SK-N-DZ (cell line): ENCODE measurements around the gene PA2G4.
"Not testable (repeated sequence)": the region's sequence is repeated elsewhere in the genome, so short reads cannot be mapped to it uniquely, and the experiment has no call there.

Source experiments
- DNase-seq: peaks from one replicate; pipeline ENCODE4 v3.0.0-alpha.2; 2015; ENCODE audit warnings: low spot score

The PA2G4 gene

DNA sequence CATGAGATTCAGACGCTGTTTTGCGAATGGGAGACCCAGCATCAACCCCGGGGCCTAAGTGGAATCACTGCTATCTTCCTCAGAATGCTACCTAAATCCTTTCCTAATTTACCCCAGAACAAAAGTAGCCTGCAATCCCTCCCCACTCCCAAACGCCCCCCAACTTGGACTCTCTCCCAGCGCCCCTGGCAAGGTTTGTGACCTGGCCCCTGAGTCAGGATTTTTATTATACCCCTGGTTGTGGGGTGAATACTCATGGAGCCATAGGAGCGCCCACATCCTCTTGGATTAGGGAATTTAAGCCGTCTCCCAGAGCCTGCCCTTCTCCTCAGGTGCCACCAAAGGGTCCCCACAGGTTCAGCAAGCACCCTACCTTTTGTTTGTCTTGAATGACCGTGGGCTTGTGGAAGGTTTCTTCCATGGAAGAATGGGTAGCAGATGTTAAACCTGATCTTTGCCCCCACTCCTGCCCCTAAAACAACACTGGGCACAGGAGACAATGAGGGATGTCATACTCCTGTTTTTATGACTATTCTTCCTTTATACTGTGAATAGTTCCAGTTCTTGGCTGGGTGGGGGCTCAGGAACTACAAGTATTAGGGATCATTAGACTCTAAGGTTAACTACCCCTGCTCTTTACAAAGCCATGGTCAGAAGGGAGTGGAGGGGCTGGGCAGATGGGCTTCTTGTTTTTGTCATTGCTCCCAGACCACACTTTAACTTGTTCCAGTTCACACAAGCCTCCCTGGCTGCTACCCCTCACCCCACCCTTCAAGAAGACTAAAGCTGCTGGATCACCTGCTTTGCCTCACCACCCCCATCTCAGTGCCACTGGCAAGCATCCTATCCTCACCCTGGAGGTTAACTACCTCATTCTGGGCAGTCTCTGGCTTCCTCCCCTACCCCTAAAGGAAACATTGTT, 48.7 kb downstream of the PA2G4 start:
- no peak for DNase-seq

DNA sequence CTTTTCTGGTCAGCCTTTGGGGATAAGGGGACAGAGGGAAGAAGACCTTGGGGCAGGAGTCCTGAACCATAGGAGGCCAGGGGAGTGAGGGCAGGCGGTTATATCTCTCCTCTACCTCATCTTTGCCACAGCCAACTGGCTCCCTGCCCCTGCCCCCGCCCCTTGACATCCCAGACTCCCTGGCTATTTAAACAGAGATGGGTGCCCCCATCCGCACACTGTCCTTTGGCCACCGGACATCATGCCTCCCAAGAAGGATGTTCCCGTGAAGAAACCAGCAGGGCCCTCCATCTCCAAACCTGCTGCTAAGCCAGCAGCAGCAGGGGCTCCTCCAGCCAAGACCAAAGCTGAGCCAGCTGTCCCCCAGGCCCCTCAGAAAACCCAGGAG, 49.3 kb downstream of the PA2G4 start:
- DNase-seq = no peak

DNA sequence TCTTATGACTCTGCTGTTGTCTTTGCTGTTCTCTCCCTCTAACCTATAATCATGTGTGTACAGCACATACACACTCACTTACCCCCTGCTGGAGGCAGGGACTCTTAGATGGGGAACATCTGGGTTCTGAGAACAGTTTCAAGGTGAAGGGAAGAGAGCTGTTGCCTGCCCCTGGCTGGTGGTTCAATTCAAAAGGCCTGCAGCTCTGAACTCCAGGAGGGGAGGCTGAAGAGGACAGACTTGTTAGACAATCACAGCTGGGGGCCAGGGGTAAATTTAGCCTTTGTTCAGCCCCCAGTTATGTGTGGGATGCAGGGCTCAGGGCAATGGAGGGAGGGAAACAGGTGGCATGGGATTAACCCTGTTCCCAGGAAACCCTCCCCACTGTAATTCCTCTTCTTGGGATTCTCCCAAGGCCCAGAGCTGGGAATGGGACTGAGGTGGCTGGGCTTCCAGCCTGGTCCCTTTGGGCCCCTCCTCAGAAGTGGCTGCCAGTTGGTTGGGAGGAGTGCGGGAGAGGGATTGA, 50.0 kb downstream of the PA2G4 start:
- no peak for DNase-seq

DNA sequence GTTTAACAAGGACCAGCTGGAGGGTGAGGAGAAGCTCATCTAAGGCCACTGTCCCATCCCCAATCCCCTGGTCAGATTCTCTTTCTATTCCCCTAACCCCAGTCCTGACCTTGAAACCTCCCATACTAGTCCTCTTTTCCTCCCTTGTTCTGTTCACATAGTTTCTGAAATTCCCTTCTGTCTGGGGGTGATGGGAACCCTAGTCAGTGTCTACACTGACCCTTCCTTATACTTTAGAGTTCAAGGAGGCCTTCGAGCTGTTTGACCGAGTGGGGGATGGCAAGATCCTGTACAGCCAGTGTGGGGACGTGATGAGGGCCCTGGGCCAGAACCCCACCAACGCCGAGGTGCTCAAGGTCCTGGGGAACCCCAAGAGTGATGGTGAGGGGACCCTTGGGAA, 50.5 kb downstream of the PA2G4 start:
- no peak for DNase-seq

DNA sequence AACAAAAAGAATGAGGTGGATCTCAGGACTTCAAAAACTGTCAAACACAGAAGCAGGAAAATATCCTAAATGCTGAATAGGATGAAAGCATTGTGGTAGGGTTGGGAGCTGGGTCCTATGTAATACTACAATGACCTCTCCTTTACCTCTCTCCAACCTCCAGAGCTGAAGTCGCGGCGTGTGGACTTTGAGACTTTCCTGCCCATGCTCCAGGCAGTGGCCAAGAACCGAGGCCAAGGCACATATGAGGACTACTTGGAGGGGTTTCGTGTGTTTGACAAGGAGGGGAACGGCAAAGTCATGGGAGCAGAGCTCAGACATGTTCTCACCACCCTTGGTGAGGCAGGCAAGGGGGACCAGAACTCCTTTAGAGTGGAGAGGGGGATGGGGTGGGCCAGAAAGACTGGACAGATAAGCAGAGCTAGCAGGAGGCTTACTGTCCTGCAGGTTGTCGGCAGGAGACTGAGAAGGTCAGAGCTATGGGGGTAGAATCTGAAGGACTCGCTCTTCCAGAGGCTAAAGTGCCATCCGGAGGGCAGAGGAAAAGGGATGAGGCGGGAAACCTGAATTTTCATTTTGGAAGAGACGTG, 51.0 kb downstream of the PA2G4 start:
- no peak for DNase-seq

DNA sequence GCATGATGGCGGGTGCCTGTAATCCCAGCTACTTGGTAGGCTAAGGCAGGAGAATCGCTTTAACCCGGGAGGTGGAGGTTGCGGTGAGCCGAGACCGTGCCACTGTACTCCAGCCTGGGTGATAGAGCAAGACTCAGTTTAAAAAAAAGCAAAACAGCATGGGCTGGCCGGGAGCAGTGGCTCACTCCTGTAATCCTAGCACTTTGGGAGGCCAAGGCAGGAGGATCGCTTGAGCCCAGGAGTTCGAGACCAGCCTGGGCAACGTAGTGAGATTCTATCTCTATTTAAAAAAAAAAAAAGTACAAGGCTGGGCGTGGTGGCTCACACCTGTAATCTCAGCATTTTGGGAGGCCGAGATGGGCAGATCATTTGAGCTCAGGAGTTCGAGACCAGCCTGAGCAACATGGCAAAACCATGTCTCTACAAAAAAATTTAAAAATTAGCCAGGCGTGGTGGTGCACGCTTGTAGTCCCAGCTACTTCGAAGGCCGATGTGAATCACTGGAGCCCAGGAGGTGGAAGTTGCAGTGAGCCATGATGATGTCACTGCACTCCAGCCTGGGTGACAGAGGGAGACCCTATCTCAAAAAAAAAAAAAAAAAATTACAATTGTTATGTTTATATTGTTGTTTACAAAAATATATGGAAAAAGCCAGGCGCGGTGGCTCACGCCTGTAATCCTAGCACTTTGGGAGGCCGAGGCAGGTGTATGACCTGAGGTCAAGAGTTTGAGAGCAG, 52.3 kb downstream of the PA2G4 start:
- not testable (repeated sequence) for DNase-seq

DNA sequence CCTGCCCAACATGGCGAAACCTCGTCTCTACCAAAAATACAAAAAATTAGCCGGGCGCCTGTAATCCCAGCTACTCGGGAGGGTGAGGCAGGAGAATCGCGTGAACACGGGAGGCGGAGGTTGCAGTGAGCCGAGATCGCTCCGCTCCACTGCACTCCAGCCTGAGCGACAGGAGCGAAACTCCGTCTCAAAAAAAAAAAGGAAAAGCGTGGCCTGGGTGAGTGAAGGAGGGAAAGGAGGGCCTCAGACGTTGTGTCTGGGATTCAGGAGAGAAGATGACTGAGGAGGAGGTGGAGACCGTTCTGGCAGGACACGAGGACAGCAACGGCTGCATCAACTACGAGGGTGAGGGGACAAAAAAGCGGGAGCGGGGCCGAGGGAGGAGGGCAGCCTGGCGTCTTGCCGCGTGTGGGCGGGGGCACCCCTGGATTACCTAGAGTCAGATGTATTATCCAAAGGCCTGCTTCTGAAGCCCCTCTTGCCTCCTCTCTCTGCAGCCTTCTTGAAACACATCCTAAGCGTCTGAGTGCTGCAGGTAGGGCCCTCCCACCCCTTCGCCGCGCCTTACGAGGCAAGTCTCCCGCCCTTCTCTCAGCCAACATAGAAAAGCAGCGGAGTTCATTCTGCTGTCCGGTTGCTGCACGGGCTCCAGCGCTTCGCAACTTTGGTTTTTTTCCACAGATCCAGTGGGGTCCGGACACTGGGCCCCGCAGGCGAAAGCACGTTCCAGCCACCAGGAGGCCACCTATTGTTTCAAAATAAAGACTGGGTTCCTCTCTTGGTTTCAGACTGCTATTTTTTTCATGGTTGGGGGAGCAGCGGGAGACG, 53.1 kb downstream of the PA2G4 start:
- DNase-seq = peak; percentile 88

DNA sequence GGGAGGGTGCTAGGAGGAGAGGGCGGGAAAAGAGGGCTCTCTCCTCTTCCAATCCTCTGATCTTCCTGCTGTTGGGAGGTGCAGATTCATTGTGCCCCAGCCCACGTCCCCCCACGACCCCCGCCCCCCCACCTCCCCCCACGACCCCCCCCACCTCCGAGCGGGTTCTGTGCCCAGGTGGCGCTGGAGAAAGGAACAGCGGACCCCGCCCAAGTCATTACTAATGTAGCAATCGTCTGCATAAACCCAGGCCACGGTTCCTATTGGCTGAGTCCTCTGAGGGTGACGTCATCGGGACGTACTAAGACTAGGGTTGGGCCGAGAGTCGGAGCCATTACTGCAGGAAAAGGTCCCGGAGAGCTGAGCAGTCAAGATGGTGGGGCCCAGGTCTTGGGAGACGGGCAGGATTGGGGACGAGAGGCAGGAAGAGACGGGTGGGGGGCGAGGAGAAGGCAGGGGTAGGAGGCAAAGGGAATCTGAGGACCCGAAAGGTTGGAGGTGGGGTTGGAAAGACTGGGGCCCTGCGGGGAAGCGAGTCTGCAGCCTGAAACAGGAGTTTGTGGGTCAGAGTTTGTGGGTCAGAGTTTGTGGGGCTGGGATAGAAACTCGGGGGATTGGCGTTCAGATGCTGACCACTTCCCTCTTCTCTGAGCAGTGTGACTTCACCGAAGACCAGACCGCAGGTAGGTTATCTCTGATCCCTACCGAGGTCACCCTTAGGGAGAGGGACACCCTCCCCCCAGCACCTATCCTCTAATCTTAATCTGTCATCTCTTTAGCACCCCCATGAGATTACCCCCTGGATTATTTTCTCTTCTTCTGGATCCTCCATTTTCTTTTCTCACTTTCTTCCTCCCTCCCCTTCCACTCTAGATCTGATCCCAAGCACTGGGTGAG, 53.9 kb downstream of the PA2G4 start, which contains the start of gene MYL6:
Gene MYL6 (plus strand): TSS at position 331 of the 897 bp plus-strand sequence. CDS start 43 bp downstream, at position 374.
- peak; percentile 98 for DNase-seq

DNA sequence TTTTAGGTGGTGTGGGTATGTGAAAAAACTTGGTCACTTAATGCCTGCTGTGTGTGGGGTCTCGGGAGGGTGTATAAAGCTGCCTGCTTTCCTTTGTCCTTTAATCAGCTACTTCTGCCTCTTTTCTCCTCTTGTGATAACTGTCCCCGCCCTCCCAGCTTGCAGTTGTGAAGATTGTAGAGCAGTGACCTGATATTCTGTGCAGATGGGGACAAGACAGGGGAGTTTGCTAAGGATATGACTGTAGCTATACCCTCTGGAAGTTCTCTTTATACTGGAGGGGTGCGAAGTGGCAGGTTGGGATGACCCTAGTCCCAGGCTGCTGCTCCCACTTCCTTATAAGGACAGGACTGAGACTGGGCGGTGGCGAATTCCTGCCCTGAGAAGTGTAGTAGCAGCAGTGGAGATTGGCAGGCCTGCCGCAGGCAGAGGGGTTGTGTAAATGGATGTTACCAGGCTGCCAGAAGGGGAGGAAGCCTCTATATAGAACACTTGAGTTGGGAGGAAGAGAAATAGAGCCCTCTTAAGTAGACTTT, 54.6 kb downstream of the PA2G4 start:
- DNase-seq = peak; percentile 76

DNA sequence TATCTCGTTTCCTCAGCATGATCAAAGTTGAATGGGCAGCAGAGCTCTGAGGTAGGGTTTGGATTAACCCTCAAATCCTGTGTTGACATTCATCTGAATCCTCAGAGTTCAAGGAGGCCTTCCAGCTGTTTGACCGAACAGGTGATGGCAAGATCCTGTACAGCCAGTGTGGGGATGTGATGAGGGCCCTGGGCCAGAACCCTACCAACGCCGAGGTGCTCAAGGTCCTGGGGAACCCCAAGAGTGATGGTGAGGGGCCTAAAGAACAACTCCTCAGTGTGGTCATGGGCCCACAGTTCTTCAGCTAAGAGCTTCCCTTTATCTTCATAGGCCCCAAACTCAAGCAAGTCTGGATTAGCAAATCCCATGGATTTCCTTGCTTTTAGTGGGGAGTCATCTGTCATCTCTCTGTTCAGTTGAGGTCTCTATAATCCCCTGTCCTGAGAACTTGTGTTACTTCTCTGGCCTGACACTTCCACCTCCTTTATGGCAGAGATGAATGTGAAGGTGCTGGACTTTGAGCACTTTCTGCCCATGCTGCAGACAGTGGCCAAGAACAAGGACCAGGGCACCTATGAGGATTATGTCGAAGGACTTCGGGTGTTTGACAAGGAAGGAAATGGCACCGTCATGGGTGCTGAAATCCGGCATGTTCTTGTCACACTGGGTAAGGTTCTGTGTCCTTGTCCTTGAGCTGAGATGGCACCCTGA, 55.3 kb downstream of the PA2G4 start:
- DNase-seq = no peak

DNA sequence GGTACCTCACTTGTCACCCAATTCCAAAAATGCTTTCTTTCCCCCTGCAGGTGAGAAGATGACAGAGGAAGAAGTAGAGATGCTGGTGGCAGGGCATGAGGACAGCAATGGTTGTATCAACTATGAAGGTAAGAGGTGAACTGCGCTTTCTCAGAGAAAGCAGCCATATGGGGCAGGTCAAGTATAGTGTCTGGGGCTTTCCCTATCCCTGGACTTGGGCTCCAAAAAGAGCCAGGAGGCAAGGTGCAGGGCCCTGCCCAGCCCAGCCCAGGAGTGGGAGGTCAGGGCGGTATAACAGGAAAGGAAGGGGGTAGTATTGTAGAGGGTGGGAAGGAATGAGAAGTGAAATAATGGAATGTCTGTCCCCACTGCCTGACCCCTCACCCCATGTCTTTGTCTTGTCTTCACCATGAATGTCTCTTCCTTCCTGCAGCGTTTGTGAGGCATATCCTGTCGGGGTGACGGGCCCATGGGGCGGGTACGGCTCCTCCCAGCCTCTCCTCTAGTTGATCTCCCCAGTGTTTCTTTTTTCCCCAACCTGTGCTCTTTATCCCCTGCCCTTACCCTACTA, 55.9 kb downstream of the PA2G4 start:
- DNase-seq = no peak

DNA sequence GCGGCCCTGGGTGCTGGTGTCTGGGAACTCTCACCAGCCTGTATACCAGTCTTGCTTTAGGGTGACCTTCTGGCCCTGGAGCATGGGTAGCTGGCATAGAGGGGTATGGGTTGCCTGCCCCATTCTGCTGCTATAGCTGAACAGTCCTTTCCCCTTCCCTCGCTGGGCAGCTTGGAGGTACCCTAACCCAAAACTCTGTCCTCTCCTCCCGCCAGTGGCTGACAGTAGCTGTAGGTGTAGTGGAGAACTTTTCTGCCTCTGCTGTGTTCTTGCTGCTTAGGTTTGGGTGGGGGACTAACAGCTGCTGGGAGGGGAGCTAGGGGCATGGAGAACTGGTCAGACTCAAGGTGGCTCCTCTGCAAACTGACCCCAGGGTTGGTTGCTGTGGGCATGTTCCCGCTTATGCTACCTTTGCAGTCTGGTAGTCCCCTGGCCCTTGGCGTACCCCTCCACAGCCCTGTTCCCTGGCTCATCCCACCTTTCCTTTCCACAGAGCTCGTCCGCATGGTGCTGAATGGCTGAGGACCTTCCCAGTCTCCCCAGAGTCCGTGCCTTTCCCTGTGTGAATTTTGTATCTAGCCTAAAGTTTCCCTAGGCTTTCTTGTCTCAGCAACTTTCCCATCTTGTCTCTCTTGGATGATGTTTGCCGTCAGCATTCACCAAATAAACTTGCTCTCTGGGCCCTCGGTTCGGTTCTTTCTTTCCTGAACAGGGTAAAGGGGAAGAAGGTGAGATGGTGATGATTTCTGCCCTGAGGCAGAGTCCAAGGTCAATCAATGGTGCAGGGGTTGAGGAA, 56.7 kb downstream of the PA2G4 start:
- no peak for DNase-seq

DNA sequence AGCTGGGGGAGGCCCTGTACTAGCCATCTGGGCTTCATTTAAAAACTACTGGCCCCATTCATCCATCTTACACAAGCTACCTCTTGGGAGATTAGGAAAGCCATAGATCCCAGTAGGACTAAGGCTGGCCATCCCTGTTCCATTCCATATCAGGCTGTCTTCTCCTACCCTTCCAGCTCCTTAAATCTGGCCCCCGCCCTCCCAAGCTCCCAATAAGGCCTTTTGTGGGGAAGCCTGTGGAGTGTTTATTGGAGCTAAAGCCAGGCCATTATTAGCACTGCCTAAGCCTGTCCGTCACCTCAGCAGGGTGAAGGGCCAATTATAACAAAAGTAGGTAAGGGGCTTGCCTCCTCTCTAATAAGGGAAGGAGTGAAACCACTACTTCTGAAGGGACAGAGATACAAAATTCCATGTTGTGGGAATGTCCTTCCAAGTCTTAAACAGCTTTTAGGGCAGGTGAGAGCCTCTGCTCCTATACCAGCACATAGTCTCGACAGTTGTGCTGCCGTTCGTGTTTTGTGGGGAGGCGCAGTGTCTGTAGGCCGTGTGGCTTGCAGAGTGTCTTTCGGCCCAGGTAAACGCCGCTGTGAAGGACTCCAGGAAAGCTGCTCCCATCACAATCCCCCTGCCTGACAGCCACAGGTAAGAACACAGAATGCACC, 57.5 kb downstream of the PA2G4 start:
- DNase-seq = no peak

DNA sequence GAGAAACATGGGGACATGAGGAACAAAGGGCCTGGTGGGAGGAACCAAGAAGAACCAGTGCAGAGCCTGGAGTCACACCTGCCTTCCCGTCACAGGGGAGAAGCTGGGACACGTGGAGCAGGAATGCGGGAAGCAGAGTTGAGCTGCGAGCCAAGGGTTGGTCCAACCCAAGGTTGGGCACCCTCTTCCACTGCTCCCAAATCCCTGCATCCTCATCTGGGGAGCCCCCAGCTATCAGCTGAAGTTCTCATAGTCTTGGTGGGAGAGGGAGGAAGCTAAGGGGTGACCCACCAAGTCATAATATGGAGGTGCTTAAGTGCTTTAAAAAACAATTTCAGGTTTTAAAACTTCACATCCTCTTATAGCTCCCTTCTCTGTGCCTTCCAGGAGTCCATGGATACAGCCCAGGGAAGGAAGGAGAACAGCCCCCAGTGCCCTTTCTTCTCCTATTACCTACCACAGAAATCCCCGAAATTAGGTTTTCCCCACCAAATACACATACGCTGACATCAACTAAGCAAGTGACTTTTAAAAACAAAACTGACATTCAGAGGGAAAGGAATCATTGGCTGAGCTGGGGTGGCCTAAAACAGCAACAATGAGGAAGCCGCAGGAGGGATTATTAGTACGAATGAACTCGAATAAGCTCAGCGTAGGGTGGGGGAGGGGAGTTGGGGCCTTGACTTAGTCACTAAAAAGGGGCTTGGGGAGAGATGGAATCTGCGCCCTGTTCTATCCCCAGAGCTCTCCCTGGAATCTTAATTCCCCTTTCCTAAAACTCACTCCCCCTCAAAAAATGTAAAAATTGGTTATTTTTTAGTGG, 58.3 kb downstream of the PA2G4 start:
- DNase-seq = no peak
